ENCODE data around the gene DENND6A.

- no peak for TF ChIP-seq CTCF (IDR thresholded peaks at IDR 0.05)
- TF ChIP-seq POLR2A (IDR thresholded peaks at IDR 0.05) = no peak
Measured at GRCh38 chr3:57689367-57690053, 3.4 kb downstream of the DENND6A start.
